SK-N-SH (cell line): ENCODE measurements around the gene GNAL. TPM values are rescaled to one million over a fixed set of nuclear protein-coding genes. Genes with fewer than 3 reads are reported as not detected.

Experiments
- CTCF ChIA-PET: fragments of 300-600, 350-600 bp; formaldehyde crosslinking; extraction: SDS; loops from one replicate; lab custom pipeline; 2021; lab: Yijun Ruan, JAX
- POLR2A ChIA-PET: fragments of 350-600 bp; sonication (Branson Sonifier 250); formaldehyde crosslinking; extraction: SDS; loops from one replicate; lab custom pipeline; 2020; ENCODE audit warnings: antibody characterized with exemption, inconsistent platforms; lab: Yijun Ruan, JAX
- DNase-seq: peaks from one replicate; pipeline ENCODE4 v3.0.0; 2012
- H2AFZ ChIP-seq: fragments of 200-600 bp; sonication (generic); 2 replicates; pipeline ENCODE4 v1.8.1; 2016; ENCODE audit warnings: antibody characterized with exemption, mild to moderate bottlenecking, low read depth
- H3F3A ChIP-seq: fragments of 200-600 bp; sonication (generic); replicated peaks from 2 replicates; pipeline ENCODE3; 2016; ENCODE audit warnings: antibody characterized with exemption, mild to moderate bottlenecking; ENCODE audit not compliant: insufficient read depth
- H3K27ac ChIP-seq, 2 experiments: fragments of 200-500 bp in 1 of 2; fragments of 200-600 bp in 1 of 2; sonication (Bioruptor generic) in 1 of 2; sonication (generic), shearing (Covaris generic) in 1 of 2; 2 replicates each; pipeline versions ENCODE4 v1.5.1 to v1.6.1; 2014 to 2016; ENCODE audit warnings: low read depth in 2 of 2, inconsistent platforms in 1 of 2, low read length in 1 of 2, mild to moderate bottlenecking in 1 of 2, mixed read lengths in 1 of 2
- H3K27me3 ChIP-seq: fragments of 200-600 bp; sonication (generic), shearing (Covaris generic); 2 replicates; pipeline ENCODE4 v1.6.1; 2016; ENCODE audit warnings: mixed run types; ENCODE audit not compliant: insufficient read depth
- H3K36me3 ChIP-seq, 2 experiments: fragments of 200-500 bp in 1 of 2; fragments of 200-600 bp in 1 of 2; sonication (Bioruptor generic) in 1 of 2; sonication (generic) in 1 of 2; replicated peaks in 1 of 2; 2 replicates each; pipeline versions ENCODE3 to v1.5.1; 2014 to 2016; ENCODE audit warnings: low read length in 1 of 2, mild to moderate bottlenecking in 1 of 2; ENCODE audit not compliant: insufficient read depth in 2 of 2, control insufficient read depth in 1 of 2
- H3K4me1 ChIP-seq, 2 experiments: fragments of 200-500 bp in 1 of 2; fragments of 200-600 bp in 1 of 2; sonication (Bioruptor generic) in 1 of 2; sonication (generic), shearing (Covaris generic) in 1 of 2; 2 replicates each; pipeline versions ENCODE4 v1.5.1 to v1.6.1; 2014 to 2016; ENCODE audit warnings: low read depth in 1 of 2, low read length in 1 of 2, mixed run types in 1 of 2; ENCODE audit not compliant: insufficient read depth in 2 of 2, control insufficient read depth in 1 of 2
- H3K4me2 ChIP-seq: fragments of 200-600 bp; sonication (generic), shearing (Covaris generic); 2 replicates; pipeline ENCODE4 v1.6.1; 2017; ENCODE audit warnings: mixed run types
- H3K4me3 ChIP-seq, 2 experiments: fragments of 200-500 bp in 1 of 2; fragments of 200-600 bp in 1 of 2; sonication (Bioruptor generic) in 1 of 2; sonication (generic), shearing (Covaris generic) in 1 of 2; 2 replicates each; pipeline versions ENCODE4 v1.5.1 to v1.8.1; 2014 to 2016; ENCODE audit warnings: low read depth in 2 of 2, inconsistent platforms in 1 of 2, low read length in 1 of 2, mild to moderate bottlenecking in 1 of 2, mixed read lengths in 1 of 2, moderate library complexity in 1 of 2
- H3K79me2 ChIP-seq: fragments of 200-600 bp; sonication (generic); 2 replicates; pipeline ENCODE4 v1.8.1; 2017; ENCODE audit warnings: mild to moderate bottlenecking; ENCODE audit not compliant: insufficient read depth
- H3K9ac ChIP-seq: fragments of 200-600 bp; sonication (generic); 2 replicates; pipeline ENCODE4 v1.6.1; 2017; ENCODE audit warnings: mixed run types
- H3K9me2 ChIP-seq: fragments of 200-600 bp; sonication (generic); 2 replicates; pipeline ENCODE4 v1.6.1; 2017; ENCODE audit warnings: mixed run types
- H3K9me3 ChIP-seq: fragments of 200-600 bp; sonication (generic); 2 replicates; pipeline ENCODE4 v1.6.1; 2017; ENCODE audit warnings: mixed run types, mild to moderate bottlenecking, moderate library complexity
- H4K20me1 ChIP-seq: fragments of 200-600 bp; sonication (generic); 2 replicates; pipeline ENCODE4 v1.6.1; 2017; ENCODE audit warnings: mild to moderate bottlenecking, mixed run types; ENCODE audit not compliant: insufficient read depth
- EP300 ChIP-seq, 2 experiments: IDR thresholded peaks; 2 replicates each; pipeline versions ENCODE4 v1.4.0 to v1.6.1; 2012; ENCODE audit warnings: borderline replicate concordance in 1 of 2, low read depth in 1 of 2, low read length in 1 of 2
- FOXJ3 ChIP-seq: sonication (generic); formaldehyde crosslinking; IDR thresholded peaks from 2 replicates; pipeline ENCODE4 v1.5.1; 2020; ENCODE audit warnings: mild to moderate bottlenecking, missing genetic modification reagents
- FOXM1 ChIP-seq: IDR thresholded peaks from 2 replicates; pipeline ENCODE4 v1.4.0; 2012; ENCODE audit warnings: low read depth, mild to moderate bottlenecking
- GABPA ChIP-seq: IDR thresholded peaks from 2 replicates; pipeline ENCODE4 v1.4.0; 2012; ENCODE audit warnings: low read depth, mild to moderate bottlenecking
- IRF3 ChIP-seq: fragments of 150-350 bp; IDR thresholded peaks from 2 replicates; pipeline ENCODE4 v1.6.1; 2016; ENCODE audit warnings: mild to moderate bottlenecking, low read depth, low read length
- JUND ChIP-seq: IDR thresholded peaks from 2 replicates; pipeline ENCODE4 v1.4.0; 2012
- NRF1 ChIP-seq: IDR thresholded peaks from 2 replicates; pipeline ENCODE4 v1.6.1; 2012; ENCODE audit warnings: low read depth, mild to moderate bottlenecking, low read length
- POLR2AphosphoS5 ChIP-seq: IDR thresholded peaks from 2 replicates; pipeline ENCODE4 v1.6.1; 2012; ENCODE audit warnings: low read depth, low read length
- RAD21 ChIP-seq: IDR thresholded peaks from 2 replicates; pipeline ENCODE4 v1.6.1; 2012; ENCODE audit warnings: mild to moderate bottlenecking, low read length
- RCOR1 ChIP-seq: fragments of 150-350 bp; IDR thresholded peaks from 2 replicates; pipeline ENCODE4 v1.6.1; 2017; ENCODE audit warnings: antibody characterized with exemption, low read length
- RFX5 ChIP-seq: IDR thresholded peaks from 2 replicates; pipeline ENCODE4 v1.6.1; 2012; ENCODE audit warnings: mild to moderate bottlenecking, improper control_type of control experiment, low read length
- SMC3 ChIP-seq: IDR thresholded peaks from 2 replicates; pipeline ENCODE4 v1.6.1; 2012; ENCODE audit warnings: low read depth, low read length, improper control_type of control experiment
- TAF1 ChIP-seq: IDR thresholded peaks from 2 replicates; pipeline ENCODE4 v1.6.1; 2012; ENCODE audit warnings: low read depth, mild to moderate bottlenecking, low read length, moderate library complexity, borderline replicate concordance
- TCF12 ChIP-seq: IDR thresholded peaks from 2 replicates; pipeline ENCODE4 v1.4.0; 2012
- USF1 ChIP-seq: IDR thresholded peaks from 2 replicates; pipeline ENCODE4 v1.4.0; 2012; ENCODE audit warnings: low read depth, borderline replicate concordance
- ZBTB33 ChIP-seq: IDR thresholded peaks from 2 replicates; pipeline ENCODE4 v1.4.0; 2012; ENCODE audit warnings: low read depth, borderline replicate concordance
- WGBS: methylation state at CpG from one replicate; pipeline ENCODE4 v1.1.6; 2017; ENCODE audit warnings: low lambda C conversion rate; 5-methylcytosine and 5-hydroxymethylcytosine counted together
- polyA plus RNA-seq, 3 experiments: library from polyadenylated mRNA; depleted of rRNA; stranded (reverse); fragments of >200 nt; gene quantifications; 2 replicates each; pipeline ENCODE4 v1.2.3, GENCODE V29; 2012
- TF ChIP-seq, protein P1 (sequence below): fragments of 200-600 bp; sonication (generic); IDR thresholded peaks from 2 replicates; pipeline ENCODE4 v1.6.1; 2017; ENCODE audit warnings: antibody characterized with exemption, mild to moderate bottlenecking, moderate library complexity

GNAL gene
- polyA plus RNA-seq, 1 of the 3 experiments (the other 2 are of a cell fraction), result 0.13 TPM

GRCh38 chr18:11658019-11658418 is 31.0 kb upstream of the GNAL start (continued):
- TF ChIP-seq FOXM1 (no peak), GABPA (no peak), SMC3 (no peak), JUND (no peak), NRF1 (no peak), IRF3 (no peak), RAD21 (no peak)

GRCh38 chr18:11658989-11659388 is 30.1 kb upstream of the GNAL start:
- H2AFZ ChIP-seq, result no peak overlapping the region
- no peaks in the 10 kb centered on the region for H3K4me1 ChIP-seq
- no peaks in the 10 kb centered on the region for H4K20me1 ChIP-seq
- ChIA-PET CTCF (no interaction called here), POLR2A (no interaction called here)
- no peaks in the 10 kb centered on the region for H3K36me3 ChIP-seq
- no peak overlapping the region for H3K4me2 ChIP-seq
- no peak overlapping the region for H3K4me3 ChIP-seq
- H3K79me2 ChIP-seq, result no peaks in the 10 kb centered on the region
- no peaks in the 10 kb centered on the region for H3K9me2 ChIP-seq
- H3F3A ChIP-seq, result no peaks in the 10 kb centered on the region
- no peak for DNase-seq
- TF ChIP-seq USF1 (no peak), SMC3 (no peak), FOXM1 (no peak)
- no peak overlapping the region for H3K9ac ChIP-seq
- no peak overlapping the region for H3K27ac ChIP-seq
- 7% methylated on average over 3 of the region's 6 CpGs for WGBS
- H3K9me3 ChIP-seq, result no peaks in the 10 kb centered on the region
- H3K27me3 ChIP-seq, result peaks cover 54% of the 10 kb centered on the region

DNA sequence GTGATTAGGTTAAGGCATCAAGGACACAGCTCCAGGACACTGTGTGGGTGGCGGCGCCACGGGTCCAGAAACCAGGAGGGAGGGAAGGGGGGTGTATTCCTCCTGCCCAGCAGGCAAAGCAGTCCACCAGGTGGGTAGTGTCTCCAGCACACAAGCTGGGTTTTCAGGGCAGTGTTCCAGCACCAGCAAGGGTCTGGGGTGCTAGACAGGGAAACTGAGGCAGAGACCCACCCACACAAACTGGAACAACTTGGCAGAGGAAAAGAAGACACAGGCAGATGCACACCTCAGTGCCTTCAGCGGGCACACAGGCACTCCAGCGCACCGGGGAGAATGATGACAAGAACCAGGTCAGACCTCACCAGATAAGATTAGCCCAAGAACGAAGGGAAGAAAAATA is 28.4 kb upstream of the GNAL start:
- Histone ChIP-seq H3K36me3 (no peaks in the 10 kb centered on the region), H3K27ac (no peak overlapping the region), H3K27me3 (peaks cover 52% of the 10 kb centered on the region), H2AFZ (no peak overlapping the region), H4K20me1 (no peaks in the 10 kb centered on the region), H3K4me2 (no peak overlapping the region), H3K79me2 (no peaks in the 10 kb centered on the region), H3K4me3 (no peak overlapping the region), H3K4me1 (no peaks in the 10 kb centered on the region), H3K9ac (no peak overlapping the region), H3K9me3 (no peaks in the 10 kb centered on the region), H3K9me2 (no peaks in the 10 kb centered on the region), H3F3A (no peaks in the 10 kb centered on the region)
- no peak for DNase-seq
- WGBS, result 0% methylated on average over 7 of the region's 7 CpGs
- ChIA-PET POLR2A (no interaction called here), CTCF (no interaction called here)
- TF ChIP-seq EP300 (IDR thresholded peaks at IDR 0.05; ENCODE audit: borderline replicate concordance in 1 of 2, low read depth in 1 of 2, low read length in 1 of 2), result no peak
- TF ChIP-seq ZBTB33, result no peak
- TF ChIP-seq, protein P1, sequence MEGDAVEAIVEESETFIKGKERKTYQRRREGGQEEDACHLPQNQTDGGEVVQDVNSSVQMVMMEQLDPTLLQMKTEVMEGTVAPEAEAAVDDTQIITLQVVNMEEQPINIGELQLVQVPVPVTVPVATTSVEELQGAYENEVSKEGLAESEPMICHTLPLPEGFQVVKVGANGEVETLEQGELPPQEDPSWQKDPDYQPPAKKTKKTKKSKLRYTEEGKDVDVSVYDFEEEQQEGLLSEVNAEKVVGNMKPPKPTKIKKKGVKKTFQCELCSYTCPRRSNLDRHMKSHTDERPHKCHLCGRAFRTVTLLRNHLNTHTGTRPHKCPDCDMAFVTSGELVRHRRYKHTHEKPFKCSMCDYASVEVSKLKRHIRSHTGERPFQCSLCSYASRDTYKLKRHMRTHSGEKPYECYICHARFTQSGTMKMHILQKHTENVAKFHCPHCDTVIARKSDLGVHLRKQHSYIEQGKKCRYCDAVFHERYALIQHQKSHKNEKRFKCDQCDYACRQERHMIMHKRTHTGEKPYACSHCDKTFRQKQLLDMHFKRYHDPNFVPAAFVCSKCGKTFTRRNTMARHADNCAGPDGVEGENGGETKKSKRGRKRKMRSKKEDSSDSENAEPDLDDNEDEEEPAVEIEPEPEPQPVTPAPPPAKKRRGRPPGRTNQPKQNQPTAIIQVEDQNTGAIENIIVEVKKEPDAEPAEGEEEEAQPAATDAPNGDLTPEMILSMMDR, result no peak
- no peak for TF ChIP-seq RFX5
- no peak for TF ChIP-seq FOXJ3 (CRISPR knock-in tag)
- TF ChIP-seq GABPA, result no peak
- TF ChIP-seq USF1, result no peak
- TF ChIP-seq TCF12, result no peak
- TF ChIP-seq IRF3, result no peak
- TF ChIP-seq RCOR1, result no peak
- no peak for TF ChIP-seq JUND
- TF ChIP-seq TAF1, result no peak
- no peak for TF ChIP-seq POLR2AphosphoS5
